K562 (cell line): ENCODE data around the gene KLHL20. TPM values are rescaled to one million over a fixed set of nuclear protein-coding genes. Genes with fewer than 3 reads are reported as not detected.

ENCODE experiments used
- BCL6 ChIP-seq: fragments of 250-450 bp; sonication (Bioruptor Pico); IDR thresholded peaks from 2 replicates; pipeline ENCODE4 v1.4.0; 2020
- CC2D1A ChIP-seq: fragments of 450-650 bp; IDR thresholded peaks from 2 replicates; pipeline ENCODE4 v1.6.1; 2017; ENCODE audit warnings: mild to moderate bottlenecking
- GABPA ChIP-seq: fragments of 200-800 bp; sonication (Bioruptor generic); conservative IDR thresholded peaks from 2 replicates; pipeline ENCODE4 v1.6.1; 2016; ENCODE audit warnings: low read depth, missing genetic modification characterization, missing compliant biosample characterization
- KDM1A ChIP-seq, 2 experiments: fragments of 450-650 bp; IDR thresholded peaks; 2 replicates each; pipeline ENCODE4 v1.6.1; 2016; ENCODE audit warnings: mild to moderate bottlenecking in 2 of 2
- MBD2 ChIP-seq: sonication (generic); IDR thresholded peaks from 2 replicates; pipeline ENCODE4 v1.6.1; 2016; ENCODE audit warnings: low read depth, borderline replicate concordance
- POLR2H ChIP-seq: IDR thresholded peaks from 2 replicates; pipeline ENCODE4 v1.6.1; 2016; ENCODE audit warnings: missing genetic modification characterization, low read depth, mild to moderate bottlenecking, control low read depth, missing compliant biosample characterization, moderate library complexity
- PTTG1 ChIP-seq: fragments of 450-650 bp; IDR thresholded peaks from 2 replicates; pipeline ENCODE4 v1.6.1; 2016; ENCODE audit warnings: low read depth, mild to moderate bottlenecking, missing genetic modification characterization, missing compliant biosample characterization
- STAT5B ChIP-seq: fragments of 250-450 bp; sonication (Bioruptor Pico); IDR thresholded peaks from 2 replicates; pipeline ENCODE4 v1.8.0; 2021; ENCODE audit warnings: mild to moderate bottlenecking, inconsistent platforms
- TARDBP ChIP-seq: fragments of 450-650 bp; IDR thresholded peaks from 2 replicates; pipeline ENCODE4 v1.6.1; 2016
- ZBTB8A ChIP-seq: fragments of 450-650 bp; IDR thresholded peaks from 2 replicates; pipeline ENCODE4 v1.6.1; 2018; ENCODE audit warnings: mild to moderate bottlenecking, moderate library complexity; ENCODE audit not compliant: partially characterized antibody
- polyA plus RNA-seq, 8 experiments: library from polyadenylated mRNA; depleted of rRNA in 4 of 8; stranded (reverse) in 5 of 8; unstranded in 3 of 8; fragments of >200 nt; fragmentation: Nextera tagmentation in 2 of 8; fragmentation: Illumina TruSeq in 1 of 8; extraction: Ambion mirVana in 2 of 8; extraction: Trizol in 1 of 8; gene quantifications; 2 replicates each; pipeline versions ENCODE4 v1.2.1 to v1.2.3, GENCODE V29; 2011 to 2014; ENCODE audit warnings: inconsistent platforms in 1 of 8, missing spikeins in 1 of 8
- total RNA-seq, 7 experiments: library from RNA; depleted of rRNA in 6 of 7; stranded (reverse); fragments of >200 nt in 6 of 7; fragmentation: Illumina TruSeq in 2 of 7; extraction: Trizol in 2 of 7; gene quantifications; 2 replicates each; pipeline versions ENCODE4 v1.2.1 to v1.2.3, GENCODE V29; 2011 to 2021; ENCODE audit warnings: low replicate concordance in 1 of 7
- TF ChIP-seq, protein P1 (sequence below): fragments of 450-650 bp; IDR thresholded peaks from 2 replicates; pipeline ENCODE4 v1.6.1; 2017; ENCODE audit warnings: antibody characterized with exemption
- TF ChIP-seq, protein P2 (sequence below): fragments of 450-650 bp; conservative IDR thresholded peaks from 2 replicates; pipeline ENCODE4 v1.6.1; 2016; ENCODE audit warnings: missing genetic modification characterization, low read depth, mild to moderate bottlenecking, missing compliant biosample characterization, moderate library complexity

KLHL20 gene
- total and polyA plus RNA-seq, 9 of the 15 experiments (the other 6 are each of a cell fraction or from before 2014, with no cell fraction given) = 8.9 to 23.2 (median 16.8) TPM

DNA sequence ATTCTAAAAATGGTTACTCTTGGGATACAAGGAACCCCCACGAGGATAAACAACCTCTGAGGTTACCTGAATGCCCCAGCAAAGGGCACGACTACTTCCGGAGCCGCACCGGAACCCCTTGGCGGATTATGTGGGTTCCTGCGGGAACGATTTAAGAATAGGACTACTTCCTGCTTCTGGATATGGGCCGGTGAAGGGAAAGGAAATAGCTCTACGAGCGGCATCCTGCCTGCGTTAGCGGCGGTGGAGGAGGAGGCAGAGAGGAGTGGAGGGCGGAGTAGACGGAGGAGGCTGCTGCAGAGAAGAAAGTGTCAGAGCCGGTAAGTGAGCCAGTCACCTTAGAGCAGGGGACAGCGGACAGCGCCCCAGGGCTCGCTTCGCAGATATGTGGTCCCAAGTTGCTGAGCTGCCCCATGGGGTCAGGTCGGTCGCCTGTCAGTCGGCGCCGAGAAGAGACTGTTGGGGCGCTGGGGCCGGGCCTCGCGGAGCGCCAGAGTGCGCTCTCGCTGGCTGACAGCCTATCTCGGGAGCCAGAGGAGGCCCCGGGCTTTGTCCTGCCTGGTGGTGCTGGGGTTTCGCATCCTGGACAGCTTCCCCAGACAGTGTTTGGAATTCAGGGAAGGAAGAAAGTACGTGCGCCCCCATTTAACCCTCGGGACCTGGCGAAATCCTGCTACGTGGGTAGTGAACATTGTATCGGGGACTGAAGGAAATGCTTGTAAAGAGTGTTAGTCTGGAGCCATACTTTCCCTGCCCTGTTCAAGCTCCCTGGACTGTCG, at the start of gene KLHL20 (continued):
- TF ChIP-seq CC2D1A = peak; percentile 96
- peak; percentile 90 for TF ChIP-seq POLR2H
- TF ChIP-seq PTTG1 (tag) = no peak
- TF ChIP-seq STAT5B (CRISPR knock-in tag) = no peak
- TF ChIP-seq KDM1A (IDR thresholded peaks at IDR 0.05) = peak in 1 of 2 experiments; percentile 44; a peak in 1 of 4 replicates
- TF ChIP-seq GABPA = peak; percentile 100
- 0 out of 2 replicates have a peak, but pooled peaks have one; percentile 46 for TF ChIP-seq TARDBP
- peak; percentile 38; the same call in 1 of the 2 replicates for TF ChIP-seq BCL6 (CRISPR knock-in tag)
- TF ChIP-seq, protein P1, sequence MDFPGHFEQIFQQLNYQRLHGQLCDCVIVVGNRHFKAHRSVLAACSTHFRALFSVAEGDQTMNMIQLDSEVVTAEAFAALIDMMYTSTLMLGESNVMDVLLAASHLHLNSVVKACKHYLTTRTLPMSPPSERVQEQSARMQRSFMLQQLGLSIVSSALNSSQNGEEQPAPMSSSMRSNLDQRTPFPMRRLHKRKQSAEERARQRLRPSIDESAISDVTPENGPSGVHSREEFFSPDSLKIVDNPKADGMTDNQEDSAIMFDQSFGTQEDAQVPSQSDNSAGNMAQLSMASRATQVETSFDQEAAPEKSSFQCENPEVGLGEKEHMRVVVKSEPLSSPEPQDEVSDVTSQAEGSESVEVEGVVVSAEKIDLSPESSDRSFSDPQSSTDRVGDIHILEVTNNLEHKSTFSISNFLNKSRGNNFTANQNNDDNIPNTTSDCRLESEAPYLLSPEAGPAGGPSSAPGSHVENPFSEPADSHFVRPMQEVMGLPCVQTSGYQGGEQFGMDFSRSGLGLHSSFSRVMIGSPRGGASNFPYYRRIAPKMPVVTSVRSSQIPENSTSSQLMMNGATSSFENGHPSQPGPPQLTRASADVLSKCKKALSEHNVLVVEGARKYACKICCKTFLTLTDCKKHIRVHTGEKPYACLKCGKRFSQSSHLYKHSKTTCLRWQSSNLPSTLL = no peak
- TF ChIP-seq, protein P2, sequence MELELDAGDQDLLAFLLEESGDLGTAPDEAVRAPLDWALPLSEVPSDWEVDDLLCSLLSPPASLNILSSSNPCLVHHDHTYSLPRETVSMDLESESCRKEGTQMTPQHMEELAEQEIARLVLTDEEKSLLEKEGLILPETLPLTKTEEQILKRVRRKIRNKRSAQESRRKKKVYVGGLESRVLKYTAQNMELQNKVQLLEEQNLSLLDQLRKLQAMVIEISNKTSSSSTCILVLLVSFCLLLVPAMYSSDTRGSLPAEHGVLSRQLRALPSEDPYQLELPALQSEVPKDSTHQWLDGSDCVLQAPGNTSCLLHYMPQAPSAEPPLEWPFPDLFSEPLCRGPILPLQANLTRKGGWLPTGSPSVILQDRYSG (tag) = no peak; the same call in none of the 2 replicates
- TF ChIP-seq MBD2 = peak; percentile 77; the same call in 1 of the 2 replicates
- no peak for TF ChIP-seq ZBTB8A
